WTC11 (cell line): Measurements from ENCODE around the gene C16orf54. TPM values are rescaled to one million over a fixed set of nuclear protein-coding genes. Genes with fewer than 3 reads are reported as not detected.

Experiments used
- ATAC-seq: fragments of 200-7000 bp; cut with Tn5 transposase; 2 replicates; pipeline ENCODE4 v1.10.0; 2021; ENCODE audit warnings: mild to moderate bottlenecking, moderate library complexity
- CTCF ChIA-PET: fragments of 300-600 bp; sonication (Branson Sonifier 250); formaldehyde crosslinking; loops from one replicate; lab custom pipeline; 2021; ENCODE audit warnings: antibody characterized with exemption; lab: Charles Lee
- POLR2A ChIA-PET: fragments of 350-600 bp; sonication (Branson Sonifier 250); formaldehyde crosslinking; loops from one replicate; lab custom pipeline; 2021; ENCODE audit warnings: antibody characterized with exemption; lab: Charles Lee
- DNase-seq: peaks from one replicate; pipeline ENCODE4 v3.0.0; 2021; ENCODE audit warnings: low spot score
- H3K27ac Mint-ChIP-seq: 2 replicates; pipeline ENCODE4 v1.8.0; 2021; ENCODE audit warnings: mixed read lengths
- H3K27me3 Mint-ChIP-seq: 2 replicates; pipeline ENCODE4 v1.8.0; 2021; ENCODE audit warnings: low read depth, mild to moderate bottlenecking, moderate library complexity, mixed read lengths
- H3K36me3 Mint-ChIP-seq: 2 replicates; pipeline ENCODE4 v1.8.0; 2021; ENCODE audit warnings: mixed read lengths
- H3K4me1 Mint-ChIP-seq: 2 replicates; pipeline ENCODE4 v1.8.0; 2022; ENCODE audit warnings: mixed read lengths
- H3K4me3 Mint-ChIP-seq: 2 replicates; pipeline ENCODE4 v1.8.0; 2021; ENCODE audit warnings: mild to moderate bottlenecking, moderate library complexity, mixed read lengths
- H3K9me3 Mint-ChIP-seq: 2 replicates; pipeline ENCODE4 v1.8.0; 2021; ENCODE audit warnings: mixed read lengths
- ARID4B ChIP-seq: sonication (generic); formaldehyde crosslinking; IDR thresholded peaks from 2 replicates; pipeline ENCODE4 v1.8.0; 2023; ENCODE audit warnings: missing genetic modification reagents, mild to moderate bottlenecking, borderline replicate concordance
- ATF2 ChIP-seq: sonication (generic); formaldehyde crosslinking; IDR thresholded peaks from 2 replicates; pipeline ENCODE4 v1.8.1; 2022; ENCODE audit warnings: low read depth, missing genetic modification reagents, borderline replicate concordance
- E2F4 ChIP-seq: sonication (generic); formaldehyde crosslinking; IDR thresholded peaks from 2 replicates; pipeline ENCODE4 v1.8.1; 2022; ENCODE audit warnings: low read depth, mild to moderate bottlenecking, moderate library complexity, missing genetic modification reagents, borderline replicate concordance
- EMX1 ChIP-seq: fragments of 250-450 bp; sonication (Bioruptor Pico); IDR thresholded peaks from 2 replicates; pipeline ENCODE4 v1.8.0; 2021; ENCODE audit warnings: mild to moderate bottlenecking
- ERG ChIP-seq: fragments of 250-450 bp; sonication (Bioruptor Pico); IDR thresholded peaks from 2 replicates; pipeline ENCODE4 v1.8.0; 2021; ENCODE audit warnings: mild to moderate bottlenecking
- FOXP1 ChIP-seq: sonication (generic); formaldehyde crosslinking; IDR thresholded peaks from 2 replicates; pipeline ENCODE4 v1.8.0; 2022; ENCODE audit warnings: missing genetic modification reagents, mild to moderate bottlenecking, moderate library complexity, borderline replicate concordance
- GTF2I ChIP-seq: fragments of 250-450 bp; sonication (Bioruptor Pico); conservative IDR thresholded peaks from 2 replicates; pipeline ENCODE4 v1.4.0; 2021; ENCODE audit warnings: mild to moderate bottlenecking
- HMGA2 ChIP-seq: fragments of 250-450 bp; sonication (Bioruptor Pico); IDR thresholded peaks from 2 replicates; pipeline ENCODE4 v1.4.0; 2021; ENCODE audit warnings: mild to moderate bottlenecking, moderate library complexity
- IRF1 ChIP-seq: sonication (generic); formaldehyde crosslinking; IDR thresholded peaks from 2 replicates; pipeline ENCODE4 v1.8.0; 2023; ENCODE audit warnings: missing genetic modification reagents
- IRF2 ChIP-seq: sonication (generic); formaldehyde crosslinking; IDR thresholded peaks from 2 replicates; pipeline ENCODE4 v1.8.0; 2022; ENCODE audit warnings: low read depth, missing genetic modification reagents, borderline replicate concordance
- JAZF1 ChIP-seq: fragments of 250-450 bp; sonication (Bioruptor Pico); IDR thresholded peaks from 2 replicates; pipeline ENCODE4 v1.9.0; 2021; ENCODE audit warnings: moderate library complexity, mild to moderate bottlenecking, inconsistent platforms
- KAT7 ChIP-seq: sonication (generic); formaldehyde crosslinking; IDR thresholded peaks from 2 replicates; pipeline ENCODE4 v1.8.1; 2023; ENCODE audit warnings: missing genetic modification reagents, mild to moderate bottlenecking, borderline replicate concordance
- MXD4 ChIP-seq: fragments of 250-450 bp; sonication (Bioruptor Pico); IDR thresholded peaks from 2 replicates; pipeline ENCODE4 v1.8.0; 2021; ENCODE audit warnings: mild to moderate bottlenecking, moderate library complexity, borderline replicate concordance
- MYBL2 ChIP-seq: sonication (generic); formaldehyde crosslinking; IDR thresholded peaks from 2 replicates; pipeline ENCODE4 v1.8.1; 2023; ENCODE audit warnings: mild to moderate bottlenecking, moderate library complexity, missing genetic modification reagents
- NR1H2 ChIP-seq: sonication (generic); formaldehyde crosslinking; IDR thresholded peaks from 2 replicates; pipeline ENCODE4 v1.9.0; 2021; ENCODE audit warnings: mild to moderate bottlenecking, moderate library complexity, missing genetic modification reagents
- OVOL2 ChIP-seq: fragments of 250-450 bp; sonication (Bioruptor Pico); IDR thresholded peaks from 2 replicates; pipeline ENCODE4 v1.9.0; 2021; ENCODE audit warnings: mild to moderate bottlenecking, borderline replicate concordance
- RORB ChIP-seq: fragments of 250-450 bp; sonication (Bioruptor Pico); IDR thresholded peaks from 2 replicates; pipeline ENCODE4 v1.9.0; 2021; ENCODE audit warnings: mild to moderate bottlenecking
- SMAD3 ChIP-seq: sonication (generic); formaldehyde crosslinking; IDR thresholded peaks from 2 replicates; pipeline ENCODE4 v1.8.0; 2022; ENCODE audit warnings: missing genetic modification reagents, mild to moderate bottlenecking, borderline replicate concordance
- SMAD4 ChIP-seq: sonication (generic); formaldehyde crosslinking; IDR thresholded peaks from 2 replicates; pipeline ENCODE4 v1.8.0; 2022; ENCODE audit warnings: mild to moderate bottlenecking, missing genetic modification reagents
- TCF7 ChIP-seq: sonication (generic); formaldehyde crosslinking; IDR thresholded peaks from 2 replicates; pipeline ENCODE4 v1.8.0; 2022; ENCODE audit warnings: mild to moderate bottlenecking, low read depth, missing genetic modification reagents, moderate library complexity
- TEAD1 ChIP-seq: sonication (generic); formaldehyde crosslinking; IDR thresholded peaks from 2 replicates; pipeline ENCODE4 v1.8.0; 2022; ENCODE audit warnings: mild to moderate bottlenecking, missing genetic modification reagents
- TP53 ChIP-seq: sonication (generic); formaldehyde crosslinking; IDR thresholded peaks from 2 replicates; pipeline ENCODE4 v1.8.1; 2023; ENCODE audit warnings: mild to moderate bottlenecking, missing genetic modification reagents
- ZNF232 ChIP-seq: sonication (generic); formaldehyde crosslinking; IDR thresholded peaks from 2 replicates; pipeline ENCODE4 v1.8.0; 2022; ENCODE audit warnings: mild to moderate bottlenecking, missing genetic modification reagents
- ZNF281 ChIP-seq: sonication (generic); formaldehyde crosslinking; IDR thresholded peaks from 2 replicates; pipeline ENCODE4 v1.8.0; 2023; ENCODE audit warnings: mild to moderate bottlenecking, missing genetic modification reagents
- ZNF317 ChIP-seq: sonication (generic); formaldehyde crosslinking; IDR thresholded peaks from 2 replicates; pipeline ENCODE4 v1.8.1; 2023; ENCODE audit warnings: low read depth, mild to moderate bottlenecking, moderate library complexity, missing genetic modification reagents, borderline replicate concordance
- ZNF416 ChIP-seq: fragments of 250-450 bp; sonication (Bioruptor Pico); IDR thresholded peaks from 2 replicates; pipeline ENCODE4 v1.9.0; 2021; ENCODE audit warnings: mild to moderate bottlenecking, inconsistent platforms
- total RNA-seq: library from RNA; stranded (reverse); gene quantifications from 3 replicates; pipeline ENCODE4 v1.2.3, GENCODE V29; 2021

The C16orf54 gene
- total RNA-seq, 1 experiment from 2014 or later: 0.09 TPM

- POLR2A ChIA-PET: interaction anchor here (0.7 kb wide), 1 partner anchor 63 kb away, joined by 3 read pairs; no protein-coding TSS in a partner anchor
- CTCF ChIA-PET: interaction anchor here (2.5 to 2.6 kb wide), 2 partner anchors 17 to 23 kb away, joined by 9 read pairs; partner anchors contain the start of gene KIF22
- ATAC-seq: no peak
- Mint-ChIP-seq H3K36me3 (no peaks in the 10 kb centered on the region), H3K27ac (no peak overlapping the region), H3K4me3 (no peak overlapping the region), H3K9me3 (no peaks in the 10 kb centered on the region), H3K4me1 (peaks cover under 1% of the 10 kb centered on the region; the same call in 1 of the 2 replicates), H3K27me3 (peaks cover 3% of the 10 kb centered on the region; the same call in 1 of the 2 replicates)
- no peak for TF ChIP-seq ZNF317
- TF ChIP-seq ATF2 (CRISPR knock-in tag): no peak
- no peak for TF ChIP-seq GTF2I (CRISPR knock-in tag)
- no peak for TF ChIP-seq SMAD4 (CRISPR knock-in tag)
- TF ChIP-seq IRF2 (CRISPR knock-in tag): no peak
- TF ChIP-seq RORB: no peak
- TF ChIP-seq ZNF232 (CRISPR knock-in tag): no peak
- TF ChIP-seq ZNF416 (CRISPR knock-in tag): no peak
- no peak for TF ChIP-seq MXD4 (CRISPR knock-in tag)
- TF ChIP-seq FOXP1 (CRISPR knock-in tag): no peak
- TF ChIP-seq TP53 (CRISPR knock-in tag): no peak
- TF ChIP-seq MYBL2: no peak
- TF ChIP-seq HMGA2 (CRISPR knock-in tag): no peak
- TF ChIP-seq SMAD3 (CRISPR knock-in tag): no peak
- TF ChIP-seq ERG (CRISPR knock-in tag): no peak
- no peak for TF ChIP-seq TEAD1 (CRISPR knock-in tag)
- no peak for TF ChIP-seq EMX1 (CRISPR knock-in tag)
- no peak for DNase-seq
Observed at GRCh38 chr16:29767062-29767461, 21.3 kb upstream of the C16orf54 start.

GRCh38 chr16:29766571-29766970 is 20.8 kb upstream of the C16orf54 start:
- Mint-ChIP-seq H3K4me3 (no peak overlapping the region), H3K9me3 (no peaks in the 10 kb centered on the region), H3K4me1 (0 out of 2 replicates have a peak, but pooled peaks cover 2% of the 10 kb centered on the region)
- TF ChIP-seq JAZF1 (CRISPR knock-in tag) (no peak), NR1H2 (CRISPR knock-in tag) (no peak), IRF1 (CRISPR knock-in tag) (no peak), SMAD4 (CRISPR knock-in tag) (no peak), TCF7 (CRISPR knock-in tag) (no peak), OVOL2 (no peak), E2F4 (no peak), ZNF281 (CRISPR knock-in tag) (no peak), ARID4B (CRISPR knock-in tag) (no peak), KAT7 (CRISPR knock-in tag) (no peak)
- TF ChIP-seq, all 79 proteins: peak for 0
- ChIA-PET CTCF (interaction anchor here (2.5 to 2.6 kb wide), 2 partner anchors 18 to 24 kb away, joined by 9 read pairs; partner anchors contain the start of gene KIF22), POLR2A (interaction anchor here (0.7 kb wide), 1 partner anchor 64 kb away, joined by 3 read pairs; no protein-coding TSS in a partner anchor)
- Mint-ChIP-seq H3K27ac (no peak overlapping the region), H3K27me3 (peaks cover 3% of the 10 kb centered on the region; the same call in 1 of the 2 replicates), H3K36me3 (no peaks in the 10 kb centered on the region)
- DNase-seq (no peak), ATAC-seq (no peak)
